NCI-H774 (cell line): Measurements from ENCODE around the gene LCP2.

Source experiments
- DNase-seq: peaks from one replicate; lab custom pipeline; 2025; lab: John Stamatoyannopoulos, UW

LCP2 gene

GRCh38 chr5:170296036-170296934 lies 1.3 kb downstream of the LCP2 start:
- DNase-seq: no peak

- no peak for DNase-seq
Measured at GRCh38 chr5:170294556-170294955, 3.0 kb downstream of the LCP2 start.

GRCh38 chr5:170294057-170294456 lies 3.5 kb downstream of the LCP2 start:
- DNase-seq: no peak

GRCh38 chr5:170293273-170293672 lies 4.3 kb downstream of the LCP2 start:
- DNase-seq: no peak

- DNase-seq: no peak
Measured at GRCh38 chr5:170292179-170293104, 5.1 kb downstream of the LCP2 start.

GRCh38 chr5:170290498-170290897 lies 7.1 kb downstream of the LCP2 start:
- DNase-seq: no peak

GRCh38 chr5:170289764-170290163 lies 7.8 kb downstream of the LCP2 start:
- no peak for DNase-seq

GRCh38 chr5:170289121-170289520 lies 8.5 kb downstream of the LCP2 start:
- no peak for DNase-seq

- DNase-seq: no peak
Measured at GRCh38 chr5:170288551-170288950, 9.0 kb downstream of the LCP2 start.

GRCh38 chr5:170288151-170288550 lies 9.4 kb downstream of the LCP2 start:
- DNase-seq: no peak

- no peak for DNase-seq
Measured at GRCh38 chr5:170287532-170287931, 10.0 kb downstream of the LCP2 start.

GRCh38 chr5:170286386-170286925 lies 11.1 kb downstream of the LCP2 start:
- DNase-seq: no peak

GRCh38 chr5:170285181-170285580 lies 12.4 kb downstream of the LCP2 start:
- no peak for DNase-seq

- DNase-seq: no peak
Measured at GRCh38 chr5:170284231-170284630, 13.3 kb downstream of the LCP2 start.

GRCh38 chr5:170283296-170283695 lies 14.3 kb downstream of the LCP2 start:
- DNase-seq: no peak

GRCh38 chr5:170280011-170280493 lies 17.5 kb downstream of the LCP2 start:
- no peak for DNase-seq

- no peak for DNase-seq
Measured at GRCh38 chr5:170279459-170279817, 18.1 kb downstream of the LCP2 start.

GRCh38 chr5:170278611-170279458 lies 18.7 kb downstream of the LCP2 start:
- DNase-seq: no peak

- no peak for DNase-seq
Measured at GRCh38 chr5:170277867-170278281, 19.7 kb downstream of the LCP2 start.

- no peak for DNase-seq
Measured at GRCh38 chr5:170276140-170276539, 21.4 kb downstream of the LCP2 start.

GRCh38 chr5:170275376-170275994 lies 22.1 kb downstream of the LCP2 start:
- DNase-seq: no peak
